ENCODE results near the gene ACTN3.

DNA sequence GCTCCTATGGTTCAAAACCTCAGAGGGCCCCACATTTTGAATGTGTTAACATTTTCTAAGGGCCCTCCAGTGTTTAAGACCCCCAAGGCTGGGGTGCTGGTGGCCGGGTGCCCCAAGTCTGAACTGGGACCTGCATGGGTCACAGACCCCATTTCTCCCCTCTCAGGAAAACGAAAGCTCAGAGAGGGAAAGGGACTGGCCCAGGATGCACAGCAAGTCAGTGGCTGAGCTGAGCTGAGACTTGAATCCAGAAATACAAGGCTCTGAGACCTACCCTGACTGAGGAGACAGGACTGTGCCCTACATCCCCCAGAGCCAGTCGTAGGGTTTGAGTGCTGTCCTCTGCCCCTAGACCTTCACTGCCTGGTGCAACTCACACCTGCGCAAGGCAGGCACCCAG lies 4.2 kb downstream of the ACTN3 start:
- TF ChIP-seq, protein P1, sequence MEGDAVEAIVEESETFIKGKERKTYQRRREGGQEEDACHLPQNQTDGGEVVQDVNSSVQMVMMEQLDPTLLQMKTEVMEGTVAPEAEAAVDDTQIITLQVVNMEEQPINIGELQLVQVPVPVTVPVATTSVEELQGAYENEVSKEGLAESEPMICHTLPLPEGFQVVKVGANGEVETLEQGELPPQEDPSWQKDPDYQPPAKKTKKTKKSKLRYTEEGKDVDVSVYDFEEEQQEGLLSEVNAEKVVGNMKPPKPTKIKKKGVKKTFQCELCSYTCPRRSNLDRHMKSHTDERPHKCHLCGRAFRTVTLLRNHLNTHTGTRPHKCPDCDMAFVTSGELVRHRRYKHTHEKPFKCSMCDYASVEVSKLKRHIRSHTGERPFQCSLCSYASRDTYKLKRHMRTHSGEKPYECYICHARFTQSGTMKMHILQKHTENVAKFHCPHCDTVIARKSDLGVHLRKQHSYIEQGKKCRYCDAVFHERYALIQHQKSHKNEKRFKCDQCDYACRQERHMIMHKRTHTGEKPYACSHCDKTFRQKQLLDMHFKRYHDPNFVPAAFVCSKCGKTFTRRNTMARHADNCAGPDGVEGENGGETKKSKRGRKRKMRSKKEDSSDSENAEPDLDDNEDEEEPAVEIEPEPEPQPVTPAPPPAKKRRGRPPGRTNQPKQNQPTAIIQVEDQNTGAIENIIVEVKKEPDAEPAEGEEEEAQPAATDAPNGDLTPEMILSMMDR (IDR thresholded peaks at IDR 0.05) = no peak
- no peak for TF ChIP-seq POLR2AphosphoS5 (IDR thresholded peaks at IDR 0.05)
